ENCODE results near the gene AKAP1. TPM values are rescaled to one million over a fixed set of nuclear protein-coding genes. Genes with fewer than 3 reads are reported as not detected.

The AKAP1 gene
- total RNA-seq, 1 donor from 2014 or later: 127 TPM

- Histone ChIP-seq H3K27ac (peak overlapping the region; percentile 90 to 91), H3K27me3 (no peaks in the 10 kb centered on the region), H3K9me3 (no peaks in the 10 kb centered on the region), H3K4me3 (peak overlapping the region in 1 of 2 donors; percentile 21), H3K36me3 (peaks cover 19 to 48% of the 10 kb centered on the region in 2 donors), H3K4me1 (peaks cover 21 to 48% of the 10 kb centered on the region in 2 donors)
- intact Hi-C loops (cut with DNase I): loop anchor here (1.0 to 10.0 kb wide), 6 partner anchors 17 to 1845 kb away; partner anchors contain the start of genes AKAP1, HLF and SRSF1
- TF ChIP-seq, protein P1, sequence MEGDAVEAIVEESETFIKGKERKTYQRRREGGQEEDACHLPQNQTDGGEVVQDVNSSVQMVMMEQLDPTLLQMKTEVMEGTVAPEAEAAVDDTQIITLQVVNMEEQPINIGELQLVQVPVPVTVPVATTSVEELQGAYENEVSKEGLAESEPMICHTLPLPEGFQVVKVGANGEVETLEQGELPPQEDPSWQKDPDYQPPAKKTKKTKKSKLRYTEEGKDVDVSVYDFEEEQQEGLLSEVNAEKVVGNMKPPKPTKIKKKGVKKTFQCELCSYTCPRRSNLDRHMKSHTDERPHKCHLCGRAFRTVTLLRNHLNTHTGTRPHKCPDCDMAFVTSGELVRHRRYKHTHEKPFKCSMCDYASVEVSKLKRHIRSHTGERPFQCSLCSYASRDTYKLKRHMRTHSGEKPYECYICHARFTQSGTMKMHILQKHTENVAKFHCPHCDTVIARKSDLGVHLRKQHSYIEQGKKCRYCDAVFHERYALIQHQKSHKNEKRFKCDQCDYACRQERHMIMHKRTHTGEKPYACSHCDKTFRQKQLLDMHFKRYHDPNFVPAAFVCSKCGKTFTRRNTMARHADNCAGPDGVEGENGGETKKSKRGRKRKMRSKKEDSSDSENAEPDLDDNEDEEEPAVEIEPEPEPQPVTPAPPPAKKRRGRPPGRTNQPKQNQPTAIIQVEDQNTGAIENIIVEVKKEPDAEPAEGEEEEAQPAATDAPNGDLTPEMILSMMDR (IDR thresholded peaks at IDR 0.05): peak in 1 of 3 experiments; percentile 22
- DNase-seq (ENCODE audit: low spot score in 2 of 2): no peak
Observed at GRCh38 chr17:57109393-57110151, 24.5 kb downstream of the AKAP1 start.

GRCh38 chr17:57110152-57110542 lies 25.1 kb downstream of the AKAP1 start:
- DNase-seq (ENCODE audit: low spot score in 2 of 2): no peak
- TF ChIP-seq, protein P1 (IDR thresholded peaks at IDR 0.05): no peak
- Histone ChIP-seq H3K4me1 (peaks cover 21 to 48% of the 10 kb centered on the region in 2 donors), H3K4me3 (peak overlapping the region in 1 of 2 donors; percentile 21), H3K9me3 (no peaks in the 10 kb centered on the region), H3K27ac (peak overlapping the region; percentile 90 to 91), H3K27me3 (no peaks in the 10 kb centered on the region), H3K36me3 (peaks cover 25 to 54% of the 10 kb centered on the region in 2 donors)
- intact Hi-C loops (cut with DNase I): loop anchor here (5.0 kb wide), 1 partner anchor 78 kb away; no protein-coding TSS in a partner anchor

GRCh38 chr17:57110579-57111325 lies 25.7 kb downstream of the AKAP1 start:
- H3K4me3 ChIP-seq: no peak overlapping the region
- H3K4me1 ChIP-seq: peaks cover 21 to 48% of the 10 kb centered on the region in 2 donors
- H3K27me3 ChIP-seq: no peaks in the 10 kb centered on the region
- no peaks in the 10 kb centered on the region for H3K9me3 ChIP-seq
- peaks cover 31 to 56% of the 10 kb centered on the region in 2 donors for H3K36me3 ChIP-seq
- DNase-seq (ENCODE audit: low spot score in 2 of 2): no peak
- peak overlapping the region; percentile 90 to 91 for H3K27ac ChIP-seq
- TF ChIP-seq, protein P1 (IDR thresholded peaks at IDR 0.05): no peak
- intact Hi-C loops (cut with DNase I): loop anchor here (5.0 kb wide), 1 partner anchor 78 kb away; no protein-coding TSS in a partner anchor

DNA sequence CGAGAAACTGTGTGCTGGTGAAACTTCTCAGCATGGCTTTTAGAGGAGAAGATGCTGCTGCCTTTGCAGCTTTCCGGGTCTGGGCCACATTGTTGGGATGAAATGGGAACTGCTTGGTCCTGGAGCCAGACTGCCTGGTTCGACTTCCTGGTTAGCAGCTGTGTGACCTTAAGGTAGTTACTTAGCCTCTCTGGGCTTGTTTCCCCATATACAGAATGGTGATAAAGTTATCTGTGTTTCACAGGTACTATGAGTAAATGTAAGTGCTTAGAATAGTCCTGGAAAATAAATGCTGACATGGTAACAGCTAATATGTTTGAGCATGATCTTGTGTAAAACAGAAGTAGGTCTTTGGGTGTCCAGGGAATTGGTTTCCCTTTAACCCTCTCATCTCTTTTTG lies 26.3 kb downstream of the AKAP1 start:
- intact Hi-C loops (cut with DNase I): loop anchor here (5.0 kb wide), 1 partner anchor 79 kb away; no protein-coding TSS in a partner anchor

GRCh38 chr17:57113011-57113410 lies 28.0 kb downstream of the AKAP1 start:
- H3K4me1 ChIP-seq: peaks cover 21 to 43% of the 10 kb centered on the region in 2 donors
- TF ChIP-seq, protein P1 (IDR thresholded peaks at IDR 0.05): no peak
- H3K36me3 ChIP-seq: peaks cover 54 to 69% of the 10 kb centered on the region in 2 donors
- DNase-seq (ENCODE audit: low spot score in 2 of 2): no peak
- H3K4me3 ChIP-seq: no peak overlapping the region
- no peaks in the 10 kb centered on the region for H3K9me3 ChIP-seq
- peak overlapping the region; percentile 28 to 90 for H3K27ac ChIP-seq
- intact Hi-C loops (cut with DNase I): loop anchor here (5.0 kb wide), 1 partner anchor 81 kb away; no protein-coding TSS in a partner anchor
- no peaks in the 10 kb centered on the region for H3K27me3 ChIP-seq

More for the DNA sequence above, 26.3 kb downstream of the AKAP1 start:
- H3K4me3 ChIP-seq: no peak overlapping the region
- peak overlapping the region; percentile 90 to 91 for H3K27ac ChIP-seq
- H3K36me3 ChIP-seq: peaks cover 37 to 60% of the 10 kb centered on the region in 2 donors
- no peaks in the 10 kb centered on the region for H3K27me3 ChIP-seq
- DNase-seq (ENCODE audit: low spot score in 2 of 2): no peak
- peaks cover 21 to 48% of the 10 kb centered on the region in 2 donors for H3K4me1 ChIP-seq
- TF ChIP-seq, protein P1 (IDR thresholded peaks at IDR 0.05): no peak
- H3K9me3 ChIP-seq: no peaks in the 10 kb centered on the region

Measured in ascending aorta (tissue), 2 donors.